ENCODE measurements around the gene SFSWAP.
A peak's percentile ranks its signal among the peaks of the same experiment; 100 is the strongest.
"Not testable (repeated sequence)": the region's sequence is repeated elsewhere in the genome, so short reads cannot be mapped to it uniquely, and the experiment has no call there.

SFSWAP gene

GRCh38 chr12:131765961-131766360 lies 55.1 kb downstream of the SFSWAP start:
- DNase-seq: no peak

- DNase-seq: no peak
Measured at GRCh38 chr12:131766382-131767107, 55.7 kb downstream of the SFSWAP start.

- DNase-seq: no peak
Measured at GRCh38 chr12:131770120-131770519, 59.2 kb downstream of the SFSWAP start.

GRCh38 chr12:131771965-131772364 lies 61.1 kb downstream of the SFSWAP start:
- no peak for DNase-seq

DNA sequence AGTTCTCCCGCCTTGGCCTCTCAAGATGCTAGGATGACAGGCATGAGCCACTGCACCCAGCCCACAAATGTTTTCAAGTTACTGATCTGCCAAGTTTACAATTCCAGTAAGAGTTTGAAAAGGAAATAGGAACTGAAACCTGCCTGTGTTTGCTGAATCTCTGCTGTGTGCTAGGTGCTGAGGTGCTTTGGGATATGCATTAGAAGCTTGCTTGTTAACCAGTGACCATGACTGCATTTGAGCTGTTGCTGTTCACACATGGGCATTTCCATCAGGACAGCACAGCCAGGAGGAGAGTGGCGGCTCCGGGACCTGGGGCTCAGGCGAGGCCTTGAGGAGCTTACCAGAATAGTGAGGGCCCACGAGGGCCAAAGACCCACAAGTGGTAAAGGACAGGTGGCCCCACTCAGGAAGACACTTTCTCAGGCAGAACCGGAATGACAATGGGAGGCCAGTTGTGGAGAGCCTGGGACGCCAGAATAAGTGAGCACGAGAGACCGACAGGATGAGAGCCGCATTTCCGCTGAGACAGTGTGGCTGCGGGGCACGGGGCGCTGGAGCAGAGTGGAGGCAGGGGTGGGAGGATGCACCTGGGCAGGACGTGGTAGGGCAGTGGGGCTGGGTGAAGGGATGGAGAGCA lies 62.8 kb downstream of the SFSWAP start:
- DNase-seq: peak in 1 of 5 donors; percentile 28

DNA sequence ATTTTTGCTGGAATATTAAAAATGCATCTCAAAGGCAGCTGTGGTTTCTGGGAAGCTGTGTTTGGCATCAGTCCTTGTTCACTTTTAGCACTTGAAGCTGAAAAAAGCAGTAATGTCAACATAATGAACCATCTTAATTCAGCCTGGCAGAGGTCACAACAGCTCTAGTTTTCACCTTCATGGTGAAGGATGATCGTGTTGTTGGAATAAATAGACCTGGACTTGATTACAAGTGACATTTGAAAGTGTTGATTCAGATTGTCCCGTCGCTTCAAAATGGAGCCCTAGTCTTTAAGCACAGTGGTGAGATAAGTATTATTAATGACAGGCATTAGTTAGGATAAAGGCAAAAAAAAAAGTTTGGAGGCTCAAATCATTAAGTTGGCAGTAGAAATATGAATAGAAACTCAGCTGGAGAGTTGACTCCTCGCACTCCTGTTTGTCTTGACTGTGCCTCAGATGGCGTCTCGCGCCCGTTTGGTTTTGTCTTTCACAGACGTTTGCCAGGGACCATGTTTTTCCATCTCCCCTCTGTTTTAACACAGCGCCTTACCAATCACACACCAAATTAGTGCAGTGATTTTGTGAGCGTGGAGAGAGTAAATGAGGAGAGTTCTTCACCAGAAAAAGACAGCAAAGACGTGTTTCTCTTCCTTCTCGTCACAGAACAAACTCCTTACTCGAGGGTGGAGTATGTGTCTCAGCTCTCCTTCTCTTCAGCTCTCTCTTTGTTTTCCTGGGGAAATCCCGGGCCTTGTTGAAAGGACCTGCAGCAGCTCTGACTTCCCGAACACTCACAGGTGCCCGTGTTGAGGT lies 63.9 kb downstream of the SFSWAP start:
- no peak for DNase-seq

DNA sequence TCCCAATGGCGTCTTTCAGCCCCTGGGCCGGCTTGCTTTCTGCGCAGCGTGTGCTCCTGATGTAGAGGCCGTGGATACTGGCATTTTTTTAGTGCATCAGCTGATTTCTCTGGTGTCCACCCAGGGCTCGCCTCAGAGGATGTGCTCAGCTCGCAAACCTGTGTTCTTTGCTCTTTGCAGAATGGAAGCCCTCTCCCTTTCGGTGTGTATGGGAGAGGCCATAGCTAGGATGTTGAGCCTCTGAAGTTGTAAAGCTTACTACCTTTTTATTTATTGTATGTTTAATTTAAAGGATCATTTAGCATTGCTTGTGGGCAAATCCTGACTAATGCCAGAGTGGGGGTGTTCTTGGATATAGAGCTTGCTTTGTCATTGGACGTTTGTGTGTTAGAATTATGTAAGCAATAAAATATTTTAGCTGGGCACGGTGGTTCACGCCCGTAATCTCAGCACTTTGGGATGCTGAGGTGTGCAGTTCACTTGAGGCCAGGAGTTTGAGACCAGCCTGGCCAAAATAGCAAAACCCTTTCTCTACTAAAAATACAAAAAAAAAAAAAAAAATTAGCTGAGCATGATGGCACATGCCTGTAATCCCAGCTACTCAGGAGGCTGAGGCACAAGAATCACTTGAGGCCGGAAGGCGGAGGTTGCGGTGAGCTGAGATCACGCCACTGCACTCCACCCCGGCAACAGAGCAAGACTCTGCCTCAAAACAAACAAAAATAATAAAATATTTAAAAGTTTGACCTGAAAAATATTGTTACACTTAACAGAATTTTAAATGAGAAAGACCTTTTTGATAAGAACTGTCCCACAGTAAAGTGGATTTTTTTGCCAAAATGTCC lies 64.7 kb downstream of the SFSWAP start:
- no peak for DNase-seq

DNA sequence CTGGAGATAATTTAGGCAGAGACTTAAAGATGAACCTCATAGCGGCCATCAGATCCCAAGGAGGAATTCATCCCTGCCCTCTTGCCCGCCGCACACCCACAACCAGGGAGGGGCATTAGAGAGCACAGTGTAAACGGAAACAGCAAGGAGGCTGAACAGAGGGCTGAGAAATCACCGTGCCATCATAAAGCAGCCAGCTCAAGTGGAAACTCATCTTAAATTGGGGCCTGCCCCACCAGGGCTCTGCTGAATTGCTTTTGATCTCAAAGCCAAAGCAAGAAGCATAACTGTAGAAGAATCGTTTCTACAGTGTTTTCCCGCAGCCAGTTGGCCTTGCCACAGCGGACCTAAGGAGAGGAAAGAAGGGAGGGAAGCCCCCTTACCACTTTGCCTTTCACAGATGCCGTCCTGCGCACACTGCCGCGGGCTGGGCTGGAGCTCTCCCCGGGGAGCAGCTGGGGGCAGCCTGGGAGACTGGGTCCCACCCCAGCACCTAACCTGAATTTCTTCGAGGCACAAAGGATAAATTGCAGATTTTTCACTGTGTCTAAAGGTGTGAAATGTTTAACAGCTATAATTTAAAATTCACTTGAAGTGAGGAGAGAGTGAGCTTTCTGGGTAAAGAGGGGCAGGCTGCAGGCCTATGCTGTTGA lies 65.5 kb downstream of the SFSWAP start:
- DNase-seq: peak in 1 of 5 donors; percentile 9

DNA sequence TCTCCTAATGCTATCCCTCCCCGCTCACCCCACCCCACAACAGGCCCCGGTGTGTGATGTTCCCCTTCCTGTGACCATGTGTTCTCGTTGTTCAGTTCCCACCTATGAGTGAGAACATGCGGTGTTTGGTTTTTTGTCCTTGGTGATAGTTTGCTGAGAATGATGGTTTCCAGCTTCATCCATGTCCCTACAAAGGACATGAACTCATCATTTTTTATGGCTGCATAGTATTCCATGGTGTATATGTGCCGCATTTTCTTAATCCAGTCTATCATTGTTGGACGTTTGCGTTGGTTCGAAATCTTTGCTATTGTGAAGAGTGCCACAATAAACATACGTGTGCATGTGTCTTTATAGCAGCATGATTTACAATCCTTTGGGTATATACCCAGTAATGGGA lies 66.4 kb downstream of the SFSWAP start:
- not testable (repeated sequence) for DNase-seq

DNA sequence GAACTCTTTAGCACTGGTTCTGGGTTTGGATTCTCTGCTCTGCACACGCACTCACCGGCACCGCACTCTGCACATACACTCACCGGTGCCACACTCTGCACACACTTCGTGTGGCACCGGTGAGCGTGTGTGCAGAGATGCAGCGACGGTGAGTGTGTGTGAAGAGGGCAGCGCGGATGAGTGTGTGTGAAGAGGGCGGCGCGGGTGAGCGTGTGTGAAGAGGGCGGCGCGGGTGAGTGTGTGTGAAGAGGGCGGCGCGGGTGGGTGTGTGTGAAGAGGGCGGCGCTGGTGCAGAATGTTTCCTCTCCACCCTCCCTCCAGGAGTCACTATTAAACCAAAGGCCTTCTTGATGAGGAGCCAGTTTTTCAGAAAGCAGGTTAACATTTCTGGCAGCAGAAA lies 68.1 kb downstream of the SFSWAP start:
- DNase-seq: no peak

DNA sequence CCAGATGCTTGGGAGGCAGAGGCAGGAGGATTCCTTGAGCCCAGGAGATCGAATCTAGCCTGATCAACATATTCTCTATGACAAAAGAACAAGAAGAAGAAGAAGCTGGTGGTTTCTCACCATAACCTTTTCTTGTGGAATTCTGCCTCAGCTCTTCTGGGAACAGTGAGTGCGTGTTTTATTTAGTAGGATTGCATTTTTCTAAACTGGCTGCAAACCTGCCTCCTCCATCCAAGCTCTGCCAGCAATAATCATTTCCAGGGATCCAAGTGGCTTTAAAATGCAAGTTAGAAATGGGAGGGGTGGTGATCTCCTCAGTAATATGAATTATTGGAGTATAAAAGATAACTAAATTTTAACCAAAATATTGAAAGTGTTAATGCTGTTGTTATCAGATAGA lies 71.2 kb downstream of the SFSWAP start:
- DNase-seq: no peak

DNA sequence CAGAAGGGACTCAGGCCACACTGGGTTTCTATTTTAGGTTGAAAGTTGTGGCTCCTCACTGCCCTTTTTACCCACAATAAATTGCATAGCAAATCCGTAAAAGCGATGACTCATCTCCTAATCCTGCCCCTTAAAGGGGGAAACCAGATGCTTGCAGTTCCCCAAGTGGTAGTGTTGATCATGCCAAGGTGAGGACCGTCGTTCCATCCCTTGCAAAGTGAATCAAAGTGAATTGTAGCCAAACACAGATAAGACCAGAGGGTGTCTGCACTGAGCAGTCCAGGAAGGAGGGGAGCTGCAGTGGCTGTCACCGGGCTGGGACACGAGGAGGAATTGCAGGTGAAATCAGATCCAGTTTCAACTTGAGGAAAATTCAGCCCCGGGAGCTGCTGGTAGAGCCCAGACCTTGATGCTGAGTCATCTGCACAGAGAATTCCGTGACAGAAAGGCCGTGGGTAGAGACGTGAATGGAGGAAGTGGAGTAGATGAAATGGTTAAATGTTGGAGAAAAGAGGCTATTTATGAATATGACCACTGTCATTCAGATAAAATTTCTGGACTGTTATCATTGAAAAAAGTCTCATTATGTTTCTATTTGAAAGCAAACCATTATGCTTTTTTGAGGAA lies 73.1 kb downstream of the SFSWAP start:
- DNase-seq: no peak

- no peak for DNase-seq
Measured at GRCh38 chr12:131784909-131785762, 74.2 kb downstream of the SFSWAP start.

DNA sequence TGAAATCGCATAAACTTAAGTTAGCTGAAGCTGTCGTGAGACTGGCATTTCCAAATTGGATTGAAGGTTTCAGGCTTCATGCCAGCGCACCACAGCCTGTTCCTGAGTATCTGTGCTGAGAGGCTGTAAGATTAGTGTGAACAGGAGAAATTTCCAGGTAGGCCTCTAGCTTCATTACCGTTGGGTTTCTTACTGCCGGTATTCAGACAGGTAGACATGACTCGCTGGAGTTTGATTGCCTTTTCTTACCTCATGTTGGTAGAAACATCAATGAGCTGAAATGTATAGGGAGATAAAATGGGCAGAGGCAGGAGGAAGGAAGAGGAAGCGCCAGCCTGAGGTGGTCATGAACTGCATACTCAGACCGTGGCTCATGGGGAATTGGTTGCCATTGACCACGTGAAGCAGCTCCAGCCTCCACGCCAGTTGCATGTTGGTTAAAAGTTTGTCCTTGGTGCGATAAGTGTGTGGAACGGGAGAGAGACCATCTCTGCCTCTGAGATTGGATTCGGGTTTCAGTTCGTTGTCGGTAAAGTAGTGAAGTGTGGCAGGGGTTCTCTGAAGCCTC lies 75.0 kb downstream of the SFSWAP start:
- no peak for DNase-seq

DNA sequence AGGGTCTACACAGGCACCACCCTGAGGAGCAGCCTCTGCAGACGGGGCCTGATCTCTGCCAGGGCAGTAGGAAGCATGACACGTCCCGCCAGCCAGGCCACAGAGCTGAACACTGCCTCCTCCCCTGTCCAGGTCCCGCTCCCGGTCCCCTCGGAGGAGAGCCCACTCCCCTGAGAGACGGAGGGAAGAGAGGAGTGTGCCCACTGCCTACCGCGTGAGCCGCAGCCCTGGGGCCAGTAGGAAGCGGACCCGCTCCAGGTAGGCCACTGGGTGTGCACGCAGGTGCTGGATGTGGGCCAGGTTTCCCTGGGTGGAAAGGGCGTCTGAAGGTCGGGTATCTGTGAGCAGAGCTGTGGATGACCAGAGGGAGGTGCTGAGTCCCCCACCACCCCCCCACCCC lies 75.4 kb downstream of the SFSWAP start:
- no peak for DNase-seq

DNA sequence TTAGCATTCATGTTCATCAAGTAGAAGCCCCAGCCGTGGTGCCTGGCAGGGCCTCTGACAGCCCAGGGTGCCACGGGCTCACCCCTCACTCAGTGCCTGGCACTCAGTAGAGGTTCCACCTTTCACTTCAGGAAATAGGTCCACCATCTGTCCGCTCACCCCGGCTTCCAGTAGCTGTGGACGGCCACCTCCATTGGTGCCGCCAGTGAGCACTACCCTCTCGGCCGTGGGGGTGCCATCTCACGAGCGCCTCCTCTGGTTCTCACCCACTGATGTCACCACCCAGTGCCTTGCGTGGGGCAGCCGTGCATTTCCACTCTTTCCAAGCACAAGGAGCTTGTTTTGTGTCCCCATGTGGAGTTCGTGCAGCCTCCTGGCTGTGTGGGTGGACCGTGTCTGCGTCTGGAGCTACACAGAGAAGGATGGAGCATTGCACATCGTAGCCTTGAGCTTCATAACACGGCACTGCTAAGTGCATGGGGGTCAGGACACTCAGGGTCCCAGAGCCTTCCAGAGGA lies 76.3 kb downstream of the SFSWAP start:
- no peak for DNase-seq

GRCh38 chr12:131788070-131788469 lies 77.2 kb downstream of the SFSWAP start:
- DNase-seq: no peak

GRCh38 chr12:131789638-131790037 lies 78.7 kb downstream of the SFSWAP start:
- no peak for DNase-seq

DNA sequence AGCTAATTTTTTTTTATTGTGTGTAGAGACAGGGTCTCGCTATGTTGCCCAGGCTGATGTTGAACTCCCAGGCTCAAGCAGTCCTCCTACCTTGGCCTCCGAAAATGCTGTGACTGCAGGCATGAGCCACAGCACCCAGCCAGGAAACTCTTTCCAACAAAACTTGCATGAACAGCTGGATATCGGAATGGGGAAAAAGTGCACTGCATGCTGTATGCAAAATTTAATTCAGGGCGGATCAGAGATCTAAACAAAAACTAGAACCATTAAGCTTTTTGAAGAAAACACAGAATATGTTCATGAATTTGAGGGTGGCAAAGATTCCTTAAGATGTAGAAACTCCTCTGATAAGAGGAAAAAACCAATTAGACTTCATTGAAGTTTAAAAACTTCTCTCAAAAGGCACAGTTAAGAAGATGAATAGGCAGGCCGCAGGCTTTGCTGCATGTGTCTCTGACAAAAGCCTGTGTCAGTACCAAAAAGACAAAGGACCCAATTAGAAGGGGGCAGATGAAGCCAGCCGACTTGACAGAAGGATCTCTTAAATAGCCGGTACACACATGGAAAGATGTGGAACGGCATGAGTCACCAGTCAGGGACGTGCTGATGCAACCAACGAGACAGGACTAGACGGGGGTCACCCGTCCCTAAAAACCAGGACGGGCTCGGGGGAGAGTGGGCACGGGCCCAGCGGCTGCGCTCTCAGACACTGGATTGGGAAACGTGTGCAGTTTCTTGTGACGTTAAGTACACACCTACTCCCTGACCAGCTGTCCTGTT lies 82.5 kb downstream of the SFSWAP start:
- no peak for DNase-seq

Data from T-helper 1 cell (primary cell).